Midbrain (tissue), 1 donor: ENCODE data around the gene TRA2A.
"Not testable (repeated sequence)": the region's sequence is repeated elsewhere in the genome, so short reads cannot be mapped to it uniquely, and the experiment has no call there.

Experiments used
- DNase-seq: peaks from one replicate; lab custom pipeline; 2025; lab: John Stamatoyannopoulos, UW

Gene TRA2A

DNA sequence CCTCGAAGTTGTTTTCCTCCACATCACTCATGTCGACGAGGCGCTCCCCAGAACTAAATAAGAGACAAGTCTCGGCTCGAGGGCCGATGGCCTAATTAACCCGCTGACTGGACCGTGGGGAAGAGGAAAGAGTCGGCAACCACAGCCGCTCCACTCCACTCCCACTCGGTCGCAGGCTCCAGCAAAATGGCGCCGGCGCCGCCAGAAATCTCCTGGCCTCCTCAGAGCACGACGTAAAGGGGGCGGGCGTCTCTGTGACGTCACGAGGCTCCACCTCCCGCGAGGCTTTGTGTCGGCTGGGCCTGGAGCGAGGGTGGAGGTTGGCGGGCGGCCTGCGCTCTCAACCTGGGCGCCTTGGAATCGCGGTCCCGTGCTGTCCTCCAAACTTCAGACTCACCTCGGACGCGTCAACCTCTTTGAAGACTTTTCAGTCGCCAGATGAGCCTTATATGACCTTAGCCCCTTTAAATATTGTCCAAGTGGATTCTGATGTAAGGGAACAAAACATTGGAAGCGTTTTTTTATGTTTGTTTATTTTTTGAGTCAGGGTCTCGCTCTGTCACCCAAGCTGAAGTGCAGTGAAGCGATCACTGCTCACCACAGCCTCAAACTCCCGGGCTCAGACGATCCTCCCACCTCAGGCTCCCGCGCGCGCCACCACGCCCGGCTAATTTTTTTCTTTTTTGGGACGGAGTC lies at the start of gene TRA2A:
TRA2A (minus strand) TSS at position 188 of the 696 bp plus-strand sequence; CDS start at position 31, 157 bp downstream.
- DNase-seq, result peak; percentile 97

GRCh38 chr7:23570592-23571200 lies 38.9 kb upstream of the TRA2A start:
- DNase-seq, result peak; percentile 80

- DNase-seq, result no peak
Measured at GRCh38 chr7:23558303-23558702, 26.5 kb upstream of the TRA2A start.

DNA sequence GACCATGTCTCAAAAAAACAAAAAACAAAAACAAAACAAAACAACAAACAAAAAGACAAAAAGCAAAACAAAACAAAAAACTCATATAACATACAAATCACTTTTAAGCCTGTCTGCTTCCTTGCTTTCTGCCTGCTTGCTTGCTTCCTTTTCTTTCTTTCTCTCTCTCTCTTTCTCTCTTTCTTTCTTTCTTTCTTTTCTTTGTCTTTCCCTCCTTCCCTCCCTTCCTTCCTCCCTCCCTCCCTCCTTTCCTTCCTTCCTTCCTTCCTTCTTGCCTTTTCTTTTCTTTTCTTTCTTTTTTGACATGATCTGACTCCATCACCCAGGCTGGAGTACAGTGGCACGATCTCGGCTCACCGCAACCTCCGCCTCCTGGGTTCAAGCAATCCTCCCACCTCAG lies 15.9 kb upstream of the TRA2A start:
- no peak for DNase-seq

DNA sequence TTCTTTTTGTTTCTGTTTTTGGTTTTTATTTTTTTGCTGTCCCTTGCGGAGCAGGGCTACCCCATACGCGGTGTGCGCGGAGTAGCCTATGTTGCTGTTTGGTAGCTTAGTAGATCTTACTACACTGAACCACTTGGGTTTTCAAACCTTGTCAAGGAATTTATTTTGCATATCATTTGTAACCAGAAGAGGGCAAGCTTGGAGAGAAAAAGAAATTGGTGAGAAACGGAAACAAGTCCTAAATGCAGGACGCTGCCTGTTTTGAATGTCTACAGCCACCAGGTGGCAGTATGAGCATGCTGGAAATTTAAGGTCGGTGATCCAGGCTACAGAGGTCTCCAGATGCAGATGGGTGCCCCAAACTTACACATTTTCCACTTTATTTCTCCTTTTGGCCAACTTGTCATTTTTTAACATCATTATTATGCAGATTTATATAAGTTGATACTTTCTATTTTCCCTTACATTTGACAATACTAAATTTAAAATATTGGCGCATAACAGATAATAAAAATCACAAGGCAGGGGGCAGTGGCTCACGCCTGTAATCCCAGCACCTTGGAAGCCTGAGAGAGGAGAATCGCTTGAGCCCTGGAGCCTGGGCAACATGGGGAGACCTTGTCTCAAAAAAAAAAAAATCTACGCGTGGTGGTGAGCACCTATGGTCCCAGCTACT lies 15.3 kb upstream of the TRA2A start:
- DNase-seq, result peak; percentile 90

- no peak for DNase-seq
Measured at GRCh38 chr7:23545493-23545892, 13.7 kb upstream of the TRA2A start.

DNA sequence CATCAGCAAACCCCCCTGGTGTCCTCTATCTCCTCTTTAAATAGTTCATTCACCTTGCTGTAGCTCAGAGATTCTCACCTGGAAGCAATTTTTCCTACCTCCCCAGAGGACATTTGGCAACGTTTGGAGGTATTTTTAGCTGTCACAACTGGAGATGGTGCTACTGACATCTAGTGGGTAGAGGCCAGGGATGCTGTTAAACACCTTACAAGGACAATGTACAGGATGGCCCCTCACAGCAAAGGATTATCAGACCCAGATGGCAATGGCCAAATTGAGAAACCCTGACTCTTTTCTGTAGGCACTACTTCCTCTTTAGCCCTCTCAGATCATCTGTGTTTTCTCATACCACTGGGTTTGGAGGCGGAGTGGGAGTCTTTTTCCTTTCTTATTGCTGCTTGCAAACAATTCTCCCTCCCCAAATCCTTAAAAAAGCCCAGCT lies 13.2 kb upstream of the TRA2A start:
- no peak for DNase-seq

DNA sequence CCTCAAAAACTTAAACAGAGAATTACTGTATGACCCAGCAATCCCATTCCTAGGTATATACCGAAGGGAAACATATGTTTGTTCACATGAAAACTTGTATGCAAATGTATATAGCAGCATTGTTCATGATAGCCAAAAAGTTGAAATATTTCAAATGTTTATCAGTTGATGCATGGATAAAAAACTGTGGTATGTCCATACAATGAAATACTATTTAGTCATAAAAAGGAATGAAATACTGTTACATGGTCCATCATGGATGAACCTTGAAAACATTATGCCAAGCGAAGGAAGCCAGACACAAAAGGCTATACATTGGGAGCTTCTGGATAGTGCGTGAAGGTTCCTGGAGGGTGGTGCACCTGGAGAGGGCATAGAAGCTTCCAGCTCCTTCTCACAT lies 11.0 kb upstream of the TRA2A start:
- DNase-seq, result no peak

GRCh38 chr7:23539494-23539907 lies 7.7 kb upstream of the TRA2A start:
- no peak for DNase-seq

- DNase-seq, result no peak
Measured at GRCh38 chr7:23538301-23538700, 6.5 kb upstream of the TRA2A start.

DNA sequence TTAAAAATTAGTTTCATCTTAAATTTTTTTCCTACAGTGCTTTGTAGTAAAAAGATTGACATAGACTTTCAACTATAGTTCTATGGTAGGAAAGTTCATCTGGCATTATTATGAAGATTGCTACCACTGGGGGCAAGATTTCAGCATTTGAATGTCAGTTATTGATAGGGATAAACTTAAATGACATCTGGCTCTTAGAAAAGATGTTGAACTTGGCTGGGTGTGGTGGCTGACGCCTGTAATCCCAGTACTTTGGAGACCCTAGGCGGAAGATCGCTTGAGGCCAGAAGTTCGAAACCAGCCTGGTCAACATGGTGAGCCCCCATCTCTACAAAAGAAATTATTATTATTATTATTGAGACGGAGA lies 1.4 kb upstream of the TRA2A start:
- DNase-seq, result no peak

DNA sequence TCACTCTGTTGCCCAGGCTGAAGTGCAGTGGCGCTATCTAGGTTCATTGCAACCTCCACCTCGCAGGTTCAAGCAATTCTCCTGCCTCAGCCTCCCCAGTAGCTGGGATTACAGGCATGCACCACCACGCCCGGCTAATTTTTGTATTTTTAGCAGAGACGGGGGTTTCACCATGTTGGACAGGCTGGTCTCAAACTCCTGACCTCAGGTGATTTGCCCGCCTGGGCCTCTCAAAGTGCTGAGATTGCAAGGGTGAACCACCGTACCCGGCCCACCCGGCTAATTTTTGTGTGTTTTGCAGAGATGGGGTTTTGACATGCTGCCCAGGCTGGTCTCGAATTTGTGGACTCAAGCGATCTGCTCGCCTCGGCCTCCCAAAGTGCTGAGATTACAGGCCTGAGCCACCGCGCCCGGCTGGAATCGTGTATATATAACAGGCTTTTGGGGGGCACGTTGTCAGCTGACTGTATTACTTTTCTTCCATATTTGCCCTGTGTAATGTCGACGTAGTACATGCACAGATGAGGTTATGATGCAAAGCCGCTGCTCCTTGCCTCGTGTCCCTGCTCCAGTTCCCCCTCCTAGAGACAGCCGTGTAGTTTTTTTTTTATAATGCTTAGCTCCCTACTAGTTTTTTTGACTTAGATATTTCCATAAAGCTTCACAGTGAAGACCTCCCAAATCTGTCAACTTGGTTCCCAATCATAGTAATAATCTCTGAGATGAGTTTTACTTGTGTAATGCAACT lies 883 bp upstream of the TRA2A start:
- DNase-seq, result no peak

DNA sequence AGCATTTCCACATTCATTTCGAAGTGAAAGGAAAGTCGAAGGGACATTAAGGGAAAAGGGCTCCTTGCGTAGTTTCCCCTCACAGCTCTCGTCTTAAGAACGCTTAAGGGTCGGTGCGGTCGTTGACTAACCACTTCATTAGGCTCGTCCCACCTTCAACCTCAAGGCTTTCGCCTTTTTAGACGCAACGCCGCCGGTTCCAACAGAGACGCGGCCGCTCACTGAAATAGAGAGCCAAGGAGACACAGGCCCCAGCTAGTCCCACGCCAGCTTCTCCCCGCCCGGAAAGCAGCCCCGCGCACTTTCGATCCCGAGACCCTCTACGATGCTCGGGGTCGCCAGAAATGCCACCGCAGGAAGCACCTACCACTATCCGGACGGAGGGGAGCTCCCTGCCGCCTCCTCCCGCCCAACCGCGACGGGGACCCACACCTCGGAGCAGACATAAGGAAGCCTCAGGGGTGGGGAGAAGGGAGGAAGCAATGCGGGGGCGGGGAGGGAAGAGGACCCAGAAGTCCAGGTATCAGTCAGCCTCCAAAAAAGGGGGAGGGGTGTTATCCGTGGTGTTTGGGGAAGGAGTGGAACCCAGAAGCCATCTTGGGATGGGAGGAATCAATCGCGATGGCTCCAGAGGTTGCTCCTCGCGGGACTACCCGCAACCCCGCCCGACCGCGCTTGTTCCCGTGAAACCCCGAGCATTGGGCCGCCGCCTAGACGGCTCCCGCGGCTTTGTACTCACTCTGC lies 559 bp downstream of the TRA2A start:
- DNase-seq, result peak; percentile 35

- peak; percentile 24 for DNase-seq
Measured at GRCh38 chr7:23530405-23530804, 1.4 kb downstream of the TRA2A start.

DNA sequence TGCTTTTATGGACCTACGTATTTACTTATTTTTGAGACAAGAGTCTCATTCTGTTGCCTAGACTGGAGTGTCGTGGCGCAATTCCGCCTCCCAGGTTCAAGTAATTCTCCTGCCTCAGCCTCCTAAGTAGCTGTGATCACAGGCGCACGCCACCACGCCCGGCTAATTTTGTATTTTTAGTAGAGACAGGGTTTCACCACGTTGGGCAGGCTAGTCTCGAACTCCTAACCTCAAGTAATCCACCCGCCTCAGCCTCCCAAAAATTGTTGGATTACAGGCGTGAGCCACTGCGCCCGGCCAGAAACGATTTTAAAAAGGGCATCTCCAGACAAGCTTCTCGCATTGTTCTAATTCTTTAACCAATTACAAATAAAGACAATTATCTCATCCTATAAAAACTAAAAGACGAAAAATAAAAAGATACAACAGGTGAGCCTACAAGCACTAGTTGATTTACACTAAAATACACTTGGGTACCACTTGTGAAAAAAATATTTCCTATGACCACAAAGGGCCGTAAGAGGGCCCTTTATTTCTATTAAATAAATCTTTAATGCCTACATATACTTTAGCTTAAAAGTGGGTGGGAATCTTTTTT lies 2.4 kb downstream of the TRA2A start:
- DNase-seq, result no peak

- not testable (repeated sequence) for DNase-seq
Measured at GRCh38 chr7:23525611-23526010, 6.2 kb downstream of the TRA2A start.

DNA sequence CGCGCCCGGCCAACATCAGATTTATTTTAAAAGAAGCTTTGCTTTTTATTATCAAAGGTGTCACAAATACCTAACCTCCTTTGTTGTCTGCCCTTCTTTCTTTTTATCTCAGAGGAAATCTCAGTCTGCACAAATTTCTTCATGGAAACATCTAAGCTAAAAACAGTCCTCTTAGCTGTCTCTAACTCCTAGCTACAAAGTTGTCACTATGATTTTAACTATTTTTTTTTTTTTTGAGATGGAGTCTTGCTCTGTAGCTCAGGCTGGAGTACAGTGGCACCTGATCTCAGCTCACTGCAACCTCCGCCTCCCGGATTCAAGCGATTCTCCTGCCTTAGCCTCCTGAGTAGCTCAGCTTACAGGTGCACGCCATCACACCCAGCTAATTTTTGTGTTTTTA lies 7.3 kb downstream of the TRA2A start:
- DNase-seq, result no peak

GRCh38 chr7:23523486-23524075 lies 8.2 kb downstream of the TRA2A start:
- no peak for DNase-seq

DNA sequence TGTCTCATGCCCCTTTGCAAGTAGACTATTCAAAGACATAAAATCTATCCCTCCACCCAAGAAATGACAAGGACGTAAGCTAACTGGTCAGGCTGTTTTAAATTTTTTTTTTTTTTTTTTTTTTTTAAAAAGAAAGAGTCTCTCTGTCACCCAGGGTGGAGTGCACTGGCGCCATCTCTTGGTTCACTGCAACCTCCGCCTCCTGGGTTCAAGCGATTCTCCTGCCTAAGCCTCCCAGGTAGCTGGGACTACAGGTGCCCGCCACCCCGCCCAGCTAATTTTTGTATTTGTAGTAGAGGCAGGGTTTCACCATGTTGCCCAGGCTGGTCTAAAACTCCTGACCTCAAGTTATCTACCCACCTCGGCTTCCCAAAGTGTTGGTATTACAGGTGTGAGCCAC lies 11.2 kb downstream of the TRA2A start:
- DNase-seq, result no peak

- no peak for DNase-seq
Measured at GRCh38 chr7:23514755-23515154, 17.0 kb downstream of the TRA2A start.

DNA sequence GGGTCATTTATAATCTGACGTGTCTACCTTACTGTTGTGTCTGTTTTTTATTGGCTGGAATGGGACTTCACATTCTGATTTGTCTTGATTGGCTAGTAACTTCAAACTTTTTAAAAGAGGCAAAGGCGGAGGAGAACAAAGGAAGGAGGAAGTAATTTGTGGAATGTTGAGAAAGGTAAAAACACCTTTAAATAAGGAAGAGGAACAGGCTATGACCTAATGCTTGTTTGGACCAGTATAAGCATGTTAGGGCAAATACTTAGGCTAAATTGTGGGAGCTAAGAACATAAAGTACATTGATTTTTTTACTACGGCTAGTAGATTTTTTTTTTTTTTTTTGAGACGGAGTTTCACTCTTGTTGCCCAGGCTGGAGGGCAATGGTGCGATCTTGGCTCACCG lies 18.0 kb downstream of the TRA2A start:
- DNase-seq, result not testable (repeated sequence)
